ENCODE measurements around the gene RNF26. TPM values are rescaled to one million over a fixed set of nuclear protein-coding genes. Genes with fewer than 3 reads are reported as not detected.

The RNF26 gene
- total RNA-seq, 1 experiment from 2014 or later, result 45.6 TPM

- ChIA-PET POLR2A (no interaction called here), CTCF (interaction anchor here (1.4 to 2.7 kb wide), 2 partner anchors 11 to 96 kb away, joined by 5 to 16 read pairs; no protein-coding TSS in a partner anchor), RAD21 (ENCODE audit: low non-redundant PET in 1 of 2, low total read pairs in 2 of 2, uncharacterized antibody in 2 of 2, unreplicated experiment in 2 of 2) (no interaction called here)
- Histone ChIP-seq H3K79me2 (ENCODE audit: insufficient read depth, low read length) (no peaks in the 10 kb centered on the region), H3K27me3 (ENCODE audit: insufficient read depth, low read length) (no peaks in the 10 kb centered on the region), H3K36me3 (ENCODE audit: control insufficient read depth in 1 of 2, insufficient read depth in 2 of 2, low read length in 2 of 2) (no peaks in the 10 kb centered on the region), H3K4me3 (replicated peaks in 1 of 2; ENCODE audit: low read depth in 1 of 2, low read length in 2 of 2) (no peak overlapping the region), H3K9ac (ENCODE audit: low read length) (no peak overlapping the region), H4K20me1 (ENCODE audit: insufficient read depth) (no peaks in the 10 kb centered on the region), H3K9me3 (ENCODE audit: control insufficient read depth in 1 of 2, insufficient read depth in 1 of 2, low read depth in 1 of 2, low read length in 2 of 2) (no peaks in the 10 kb centered on the region), H3K4me1 (ENCODE audit: control insufficient read depth in 1 of 2, insufficient read depth in 2 of 2, low read length in 2 of 2) (peaks cover 6 to 36% of the 10 kb centered on the region in 2 experiments; a peak in 3 of 4 replicates), H3K9me2 (ENCODE audit: insufficient read depth) (no peaks in the 10 kb centered on the region), H2AFZ (ENCODE audit: low read depth, low read length, poor library complexity, severe bottlenecking) (no peak overlapping the region), H3K27ac (ENCODE audit: low read depth, low read length) (no peak overlapping the region), H3K4me2 (ENCODE audit: low read length) (no peak overlapping the region)
- no peak for DNase-seq (ENCODE audit: low read depth, low spot score)
- no peak for TF ChIP-seq TCF7L2 (IDR thresholded peaks at IDR 0.05; ENCODE audit: borderline replicate concordance, extremely low read depth, insufficient read depth, insufficient read length)
- TF ChIP-seq EZH2 (IDR thresholded peaks at IDR 0.05), result no peak
- TF ChIP-seq, protein P1, sequence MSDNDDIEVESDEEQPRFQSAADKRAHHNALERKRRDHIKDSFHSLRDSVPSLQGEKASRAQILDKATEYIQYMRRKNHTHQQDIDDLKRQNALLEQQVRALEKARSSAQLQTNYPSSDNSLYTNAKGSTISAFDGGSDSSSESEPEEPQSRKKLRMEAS (IDR thresholded peaks at IDR 0.05), result no peak
- TF ChIP-seq YY1 (IDR thresholded peaks at IDR 0.05; ENCODE audit: extremely low read depth, insufficient replicate concordance, low read depth, low read length), result no peak
- no peak for TF ChIP-seq EZH2phosphoT487 (IDR thresholded peaks at IDR 0.05; ENCODE audit: borderline replicate concordance)
- no peak for TF ChIP-seq JUND (IDR thresholded peaks at IDR 0.05)
- no peak for TF ChIP-seq FOSL1 (IDR thresholded peaks at IDR 0.05; ENCODE audit: low read depth)
- no peak for TF ChIP-seq SRF (IDR thresholded peaks at IDR 0.05; ENCODE audit: low read depth)
- no peak for TF ChIP-seq ZFX (IDR thresholded peaks at IDR 0.05)
- TF ChIP-seq SP1 (IDR thresholded peaks at IDR 0.05; ENCODE audit: low read depth), result no peak
- no peak for TF ChIP-seq POLR2A (IDR thresholded peaks at IDR 0.05; ENCODE audit: borderline replicate concordance, extremely low read depth, insufficient read depth, insufficient read length)
- no peak for TF ChIP-seq RAD21 (IDR thresholded peaks at IDR 0.05; ENCODE audit: low read depth)
- TF ChIP-seq CBX3 (IDR thresholded peaks at IDR 0.05; ENCODE audit: low read depth), result no peak
- no peak for TF ChIP-seq ZNF274 (IDR thresholded peaks at IDR 0.05; ENCODE audit: low read depth, low read length)
- no peak for TF ChIP-seq EGR1 (IDR thresholded peaks at IDR 0.05; ENCODE audit: low read depth)
- no peak for TF ChIP-seq CEBPB (IDR thresholded peaks at IDR 0.05; ENCODE audit: low read depth)
- no peak for ATAC-seq
- no TSS peak for BruUV-seq (replicated peaks)
- intact Hi-C loops (cut with micrococcal nuclease), result no loop called here
Measured at GRCh38 chr11:119378851-119379465, 44.6 kb downstream of the RNF26 start.

All from HCT116 (cell line).